ENCODE measurements around the gene LMX1A. TPM values are rescaled to one million over a fixed set of nuclear protein-coding genes. Genes with fewer than 3 reads are reported as not detected.

LMX1A gene
- total and polyA plus RNA-seq, 4 donors, result 0.05 to 0.17 TPM; not detected in 2

DNA sequence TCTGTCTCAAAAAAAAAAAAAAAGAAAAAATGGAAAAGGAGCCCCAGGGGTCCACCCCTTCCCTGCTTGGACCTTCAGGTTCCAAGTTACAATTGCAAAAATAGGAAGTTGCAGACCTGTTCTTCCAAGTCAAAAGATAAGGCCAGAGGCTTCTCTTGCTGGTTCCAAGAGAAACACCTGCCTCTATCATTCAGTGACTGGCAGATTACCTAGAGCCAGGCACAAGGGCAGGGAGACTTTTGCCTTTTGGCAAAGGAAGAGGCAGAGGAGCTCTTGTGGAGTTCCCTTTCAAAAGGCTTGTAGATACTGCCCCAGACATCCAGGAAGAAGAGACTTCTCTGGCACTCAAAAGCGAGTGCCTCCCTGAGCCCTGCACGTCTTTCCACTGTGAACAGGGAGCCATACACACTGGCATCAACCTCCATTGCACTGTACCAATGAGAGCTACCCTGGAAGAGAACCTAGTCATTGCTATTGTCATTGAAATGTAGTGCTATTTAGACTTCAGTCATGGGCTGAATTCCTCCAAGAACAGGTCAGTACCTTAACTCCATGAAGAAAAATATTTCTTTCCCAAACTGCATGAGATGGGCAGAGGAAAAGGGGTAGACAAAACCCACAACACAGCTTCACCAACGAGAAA is 91.2 kb downstream of the LMX1A start:
- Histone ChIP-seq H3K27me3 (ENCODE audit: control insufficient read depth in 4 of 4, insufficient read depth in 4 of 4, low read length in 3 of 4) (no peaks in the 10 kb centered on the region), H3K9me3 (ENCODE audit: control insufficient read depth in 4 of 4, low read length in 3 of 4) (no peaks in the 10 kb centered on the region), H3K4me1 (ENCODE audit: control insufficient read depth in 4 of 4, insufficient read depth in 4 of 4, low read length in 3 of 4) (no peaks in the 10 kb centered on the region), H3K27ac (ENCODE audit: low read depth in 1 of 2, low read length in 2 of 2) (no peak overlapping the region), H3K36me3 (ENCODE audit: control insufficient read depth in 4 of 4, insufficient read depth in 3 of 4, low read depth in 1 of 4, low read length in 3 of 4) (no peaks in the 10 kb centered on the region), H3K9ac (ENCODE audit: low read depth in 1 of 2, low read length in 2 of 2) (no peak overlapping the region), H3K4me3 (ENCODE audit: low read depth in 1 of 3, low read length in 3 of 3) (no peak overlapping the region)
- DNase-seq (ENCODE audit: low spot score), result no peak
- no peak for TF ChIP-seq RAD21 (IDR thresholded peaks at IDR 0.05)
- WGBS, result 83% methylated on average over 3 of the region's 3 CpGs

DNA sequence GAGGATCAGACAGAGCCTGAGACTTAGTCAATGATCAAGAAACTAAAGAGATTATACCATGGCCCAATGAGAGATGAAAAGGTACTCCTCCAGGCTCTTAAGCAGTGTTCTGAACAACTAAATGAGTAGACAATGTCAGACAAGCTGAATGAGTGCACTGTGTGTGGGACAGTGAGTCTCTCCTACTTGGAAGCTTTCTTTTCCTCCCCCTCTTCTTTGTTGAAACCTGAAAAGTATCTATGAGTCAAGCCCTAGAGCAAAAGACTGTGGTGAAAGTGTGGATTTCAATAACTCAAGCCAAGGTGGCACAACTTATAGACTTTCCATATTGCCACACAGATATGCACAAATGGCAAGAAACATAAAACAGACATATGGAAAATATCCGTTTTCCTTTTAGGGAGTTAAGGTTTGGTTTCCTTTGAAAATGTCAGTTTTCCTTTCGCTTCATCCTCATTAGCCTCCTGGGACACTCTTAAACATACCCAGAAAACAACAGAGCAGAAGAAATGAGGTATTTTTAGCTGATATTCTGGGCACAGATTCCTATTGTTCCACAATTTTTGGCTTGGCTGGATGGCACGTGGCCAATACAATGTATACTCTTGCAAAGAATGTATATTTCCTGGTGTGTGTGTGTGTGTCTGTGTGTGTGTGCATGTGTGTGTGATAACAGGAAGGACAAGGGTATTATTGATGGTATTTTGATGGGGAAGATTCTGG is 96.6 kb downstream of the LMX1A start:
- H3K9ac ChIP-seq (ENCODE audit: low read depth in 1 of 2, low read length in 2 of 2), result no peak overlapping the region
- no peaks in the 10 kb centered on the region for H3K9me3 ChIP-seq (ENCODE audit: control insufficient read depth in 4 of 4, low read length in 3 of 4)
- H3K36me3 ChIP-seq (ENCODE audit: control insufficient read depth in 4 of 4, insufficient read depth in 3 of 4, low read depth in 1 of 4, low read length in 3 of 4), result no peaks in the 10 kb centered on the region
- H3K27ac ChIP-seq (ENCODE audit: low read depth in 1 of 2, low read length in 2 of 2), result peak overlapping the region in 1 of 2 donors; percentile 55
- WGBS, result 79% methylated on average over 3 of the region's 3 CpGs
- TF ChIP-seq FOXA1 (IDR thresholded peaks at IDR 0.05) (no peak), HNF4G (IDR thresholded peaks at IDR 0.05) (no peak), JUND (IDR thresholded peaks at IDR 0.05) (no peak), TAF1 (conservative IDR thresholded peaks at IDR 0.05) (no peak), SP1 (IDR thresholded peaks at IDR 0.05) (no peak)
- TF ChIP-seq, protein P1, sequence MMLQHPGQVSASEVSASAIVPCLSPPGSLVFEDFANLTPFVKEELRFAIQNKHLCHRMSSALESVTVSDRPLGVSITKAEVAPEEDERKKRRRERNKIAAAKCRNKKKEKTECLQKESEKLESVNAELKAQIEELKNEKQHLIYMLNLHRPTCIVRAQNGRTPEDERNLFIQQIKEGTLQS (IDR thresholded peaks at IDR 0.05), result no peak
- TF ChIP-seq, protein P2, sequence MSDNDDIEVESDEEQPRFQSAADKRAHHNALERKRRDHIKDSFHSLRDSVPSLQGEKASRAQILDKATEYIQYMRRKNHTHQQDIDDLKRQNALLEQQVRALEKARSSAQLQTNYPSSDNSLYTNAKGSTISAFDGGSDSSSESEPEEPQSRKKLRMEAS (IDR thresholded peaks at IDR 0.05), result no peak
- no peak overlapping the region for H3K4me3 ChIP-seq (ENCODE audit: low read depth in 1 of 3, low read length in 3 of 3)
- peaks cover 3 to 19% (median 5%) of the 10 kb centered on the region in 4 donors for H3K4me1 ChIP-seq (ENCODE audit: control insufficient read depth in 4 of 4, insufficient read depth in 4 of 4, low read length in 3 of 4)
- H3K27me3 ChIP-seq (ENCODE audit: control insufficient read depth in 4 of 4, insufficient read depth in 4 of 4, low read length in 3 of 4), result no peaks in the 10 kb centered on the region
- DNase-seq (ENCODE audit: low spot score), result no peak

DNA sequence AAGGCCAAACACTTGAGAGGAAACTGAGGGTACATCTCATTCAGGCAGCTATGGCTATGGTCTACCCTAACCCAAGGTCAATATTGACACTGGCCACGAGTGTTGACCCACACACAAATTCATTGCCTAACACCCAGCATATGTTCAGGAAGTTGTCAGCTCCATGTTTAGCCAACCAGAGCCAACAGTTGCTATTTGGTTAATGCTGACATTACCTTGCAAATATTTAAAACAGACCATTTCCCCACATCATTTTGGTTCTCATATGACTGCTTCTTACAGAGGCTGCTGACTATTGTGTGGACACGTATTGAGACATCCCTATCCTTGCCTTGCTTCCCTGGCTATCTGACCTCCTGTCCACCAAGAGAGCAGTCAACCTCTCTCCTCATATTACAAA is 97.3 kb downstream of the LMX1A start:
- peaks cover 3 to 25% (median 11%) of the 10 kb centered on the region in 4 donors for H3K4me1 ChIP-seq (ENCODE audit: control insufficient read depth in 4 of 4, insufficient read depth in 4 of 4, low read length in 3 of 4)
- no peaks in the 10 kb centered on the region for H3K9me3 ChIP-seq (ENCODE audit: control insufficient read depth in 4 of 4, low read length in 3 of 4)
- H3K27me3 ChIP-seq (ENCODE audit: control insufficient read depth in 4 of 4, insufficient read depth in 4 of 4, low read length in 3 of 4), result no peaks in the 10 kb centered on the region
- H3K4me3 ChIP-seq (ENCODE audit: low read depth in 1 of 3, low read length in 3 of 3), result no peak overlapping the region
- H3K9ac ChIP-seq (ENCODE audit: low read depth in 1 of 2, low read length in 2 of 2), result no peak overlapping the region
- DNase-seq (ENCODE audit: low spot score), result no peak
- H3K27ac ChIP-seq (ENCODE audit: low read depth in 1 of 2, low read length in 2 of 2), result peak overlapping the region in 1 of 2 donors; percentile 55
- WGBS, result 32% methylated on average over 2 of the region's 2 CpGs
- H3K36me3 ChIP-seq (ENCODE audit: control insufficient read depth in 4 of 4, insufficient read depth in 3 of 4, low read depth in 1 of 4, low read length in 3 of 4), result no peaks in the 10 kb centered on the region
- TF ChIP-seq TAF1 (conservative IDR thresholded peaks at IDR 0.05) (no peak), FOXA1 (IDR thresholded peaks at IDR 0.05) (peak; percentile 100), HNF4A (conservative IDR thresholded peaks at IDR 0.05) (peak; percentile 53 to 63), FOXA2 (IDR thresholded peaks at IDR 0.05) (peak; percentile 100), NR2F2 (IDR thresholded peaks at IDR 0.05) (no peak), JUND (IDR thresholded peaks at IDR 0.05) (peak in 1 of 2 donors; percentile 75), RAD21 (IDR thresholded peaks at IDR 0.05) (peak; percentile 33 to 60), YY1 (IDR thresholded peaks at IDR 0.05) (peak; percentile 80), HNF4G (IDR thresholded peaks at IDR 0.05) (no peak), RXRA (IDR thresholded peaks at IDR 0.05) (peak; percentile 53 to 75), SP1 (IDR thresholded peaks at IDR 0.05) (peak; percentile 69), GABPA (IDR thresholded peaks at IDR 0.05 in 1 of 2, conservative IDR thresholded peaks at IDR 0.05 in 1 of 2) (peak; percentile 15 to 76)
- TF ChIP-seq, protein P3, sequence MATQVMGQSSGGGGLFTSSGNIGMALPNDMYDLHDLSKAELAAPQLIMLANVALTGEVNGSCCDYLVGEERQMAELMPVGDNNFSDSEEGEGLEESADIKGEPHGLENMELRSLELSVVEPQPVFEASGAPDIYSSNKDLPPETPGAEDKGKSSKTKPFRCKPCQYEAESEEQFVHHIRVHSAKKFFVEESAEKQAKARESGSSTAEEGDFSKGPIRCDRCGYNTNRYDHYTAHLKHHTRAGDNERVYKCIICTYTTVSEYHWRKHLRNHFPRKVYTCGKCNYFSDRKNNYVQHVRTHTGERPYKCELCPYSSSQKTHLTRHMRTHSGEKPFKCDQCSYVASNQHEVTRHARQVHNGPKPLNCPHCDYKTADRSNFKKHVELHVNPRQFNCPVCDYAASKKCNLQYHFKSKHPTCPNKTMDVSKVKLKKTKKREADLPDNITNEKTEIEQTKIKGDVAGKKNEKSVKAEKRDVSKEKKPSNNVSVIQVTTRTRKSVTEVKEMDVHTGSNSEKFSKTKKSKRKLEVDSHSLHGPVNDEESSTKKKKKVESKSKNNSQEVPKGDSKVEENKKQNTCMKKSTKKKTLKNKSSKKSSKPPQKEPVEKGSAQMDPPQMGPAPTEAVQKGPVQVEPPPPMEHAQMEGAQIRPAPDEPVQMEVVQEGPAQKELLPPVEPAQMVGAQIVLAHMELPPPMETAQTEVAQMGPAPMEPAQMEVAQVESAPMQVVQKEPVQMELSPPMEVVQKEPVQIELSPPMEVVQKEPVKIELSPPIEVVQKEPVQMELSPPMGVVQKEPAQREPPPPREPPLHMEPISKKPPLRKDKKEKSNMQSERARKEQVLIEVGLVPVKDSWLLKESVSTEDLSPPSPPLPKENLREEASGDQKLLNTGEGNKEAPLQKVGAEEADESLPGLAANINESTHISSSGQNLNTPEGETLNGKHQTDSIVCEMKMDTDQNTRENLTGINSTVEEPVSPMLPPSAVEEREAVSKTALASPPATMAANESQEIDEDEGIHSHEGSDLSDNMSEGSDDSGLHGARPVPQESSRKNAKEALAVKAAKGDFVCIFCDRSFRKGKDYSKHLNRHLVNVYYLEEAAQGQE (IDR thresholded peaks at IDR 0.05), result peak; percentile 52
- TF ChIP-seq, protein P4, sequence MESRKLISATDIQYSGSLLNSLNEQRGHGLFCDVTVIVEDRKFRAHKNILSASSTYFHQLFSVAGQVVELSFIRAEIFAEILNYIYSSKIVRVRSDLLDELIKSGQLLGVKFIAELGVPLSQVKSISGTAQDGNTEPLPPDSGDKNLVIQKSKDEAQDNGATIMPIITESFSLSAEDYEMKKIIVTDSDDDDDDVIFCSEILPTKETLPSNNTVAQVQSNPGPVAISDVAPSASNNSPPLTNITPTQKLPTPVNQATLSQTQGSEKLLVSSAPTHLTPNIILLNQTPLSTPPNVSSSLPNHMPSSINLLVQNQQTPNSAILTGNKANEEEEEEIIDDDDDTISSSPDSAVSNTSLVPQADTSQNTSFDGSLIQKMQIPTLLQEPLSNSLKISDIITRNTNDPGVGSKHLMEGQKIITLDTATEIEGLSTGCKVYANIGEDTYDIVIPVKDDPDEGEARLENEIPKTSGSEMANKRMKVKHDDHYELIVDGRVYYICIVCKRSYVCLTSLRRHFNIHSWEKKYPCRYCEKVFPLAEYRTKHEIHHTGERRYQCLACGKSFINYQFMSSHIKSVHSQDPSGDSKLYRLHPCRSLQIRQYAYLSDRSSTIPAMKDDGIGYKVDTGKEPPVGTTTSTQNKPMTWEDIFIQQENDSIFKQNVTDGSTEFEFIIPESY (IDR thresholded peaks at IDR 0.05), result peak; percentile 35
- TF ChIP-seq, protein P1 (IDR thresholded peaks at IDR 0.05), result peak; percentile 41
- TF ChIP-seq, protein P2 (IDR thresholded peaks at IDR 0.05), result peak; percentile 66
- TF ChIP-seq, protein P5, sequence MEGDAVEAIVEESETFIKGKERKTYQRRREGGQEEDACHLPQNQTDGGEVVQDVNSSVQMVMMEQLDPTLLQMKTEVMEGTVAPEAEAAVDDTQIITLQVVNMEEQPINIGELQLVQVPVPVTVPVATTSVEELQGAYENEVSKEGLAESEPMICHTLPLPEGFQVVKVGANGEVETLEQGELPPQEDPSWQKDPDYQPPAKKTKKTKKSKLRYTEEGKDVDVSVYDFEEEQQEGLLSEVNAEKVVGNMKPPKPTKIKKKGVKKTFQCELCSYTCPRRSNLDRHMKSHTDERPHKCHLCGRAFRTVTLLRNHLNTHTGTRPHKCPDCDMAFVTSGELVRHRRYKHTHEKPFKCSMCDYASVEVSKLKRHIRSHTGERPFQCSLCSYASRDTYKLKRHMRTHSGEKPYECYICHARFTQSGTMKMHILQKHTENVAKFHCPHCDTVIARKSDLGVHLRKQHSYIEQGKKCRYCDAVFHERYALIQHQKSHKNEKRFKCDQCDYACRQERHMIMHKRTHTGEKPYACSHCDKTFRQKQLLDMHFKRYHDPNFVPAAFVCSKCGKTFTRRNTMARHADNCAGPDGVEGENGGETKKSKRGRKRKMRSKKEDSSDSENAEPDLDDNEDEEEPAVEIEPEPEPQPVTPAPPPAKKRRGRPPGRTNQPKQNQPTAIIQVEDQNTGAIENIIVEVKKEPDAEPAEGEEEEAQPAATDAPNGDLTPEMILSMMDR (IDR thresholded peaks at IDR 0.05; ENCODE audit: low read depth, low read length, missing input control), result no peak

All from liver (tissue), 9 donors.